ENCODE measurements around the gene FAM20C. TPM values are rescaled to one million over a fixed set of nuclear protein-coding genes. Genes with fewer than 3 reads are reported as not detected.

Gene FAM20C
- total RNA-seq, 1 experiment from 2014 or later = 14.8 TPM

GRCh38 chr7:274266-274665, 81.9 kb downstream of the FAM20C start:
- DNase-seq (ENCODE audit: low spot score) = no peak
- in situ Hi-C loops (cut with HindIII; ENCODE audit: low sequenced_read_pairs) = no loop called here

GRCh38 chr7:276230-276835, 84.0 kb downstream of the FAM20C start:
- in situ Hi-C loops (cut with HindIII; ENCODE audit: low sequenced_read_pairs) = no loop called here
- DNase-seq (ENCODE audit: low spot score) = no peak

DNA sequence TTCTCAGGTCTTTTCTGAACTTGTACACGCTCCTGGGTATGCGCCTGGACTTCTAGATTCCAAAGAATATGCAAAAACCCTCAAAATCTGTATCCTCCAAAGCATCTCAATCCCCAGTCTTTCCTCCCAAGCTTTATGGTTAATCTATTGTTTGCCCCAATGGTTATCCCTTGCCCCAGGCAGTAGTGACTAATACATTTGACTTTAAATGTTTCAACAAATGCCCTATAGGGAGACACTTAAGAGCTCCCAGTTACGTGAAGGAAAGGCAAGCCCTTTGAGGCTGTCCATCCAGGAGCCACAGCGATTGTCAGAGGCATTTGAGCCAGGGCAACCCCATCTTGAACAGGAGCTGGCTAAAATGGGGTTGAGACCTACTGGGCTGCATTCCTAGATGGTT, 84.9 kb downstream of the FAM20C start:
- DNase-seq (ENCODE audit: low spot score) = no peak
- in situ Hi-C loops (cut with HindIII; ENCODE audit: low sequenced_read_pairs) = no loop called here

DNA sequence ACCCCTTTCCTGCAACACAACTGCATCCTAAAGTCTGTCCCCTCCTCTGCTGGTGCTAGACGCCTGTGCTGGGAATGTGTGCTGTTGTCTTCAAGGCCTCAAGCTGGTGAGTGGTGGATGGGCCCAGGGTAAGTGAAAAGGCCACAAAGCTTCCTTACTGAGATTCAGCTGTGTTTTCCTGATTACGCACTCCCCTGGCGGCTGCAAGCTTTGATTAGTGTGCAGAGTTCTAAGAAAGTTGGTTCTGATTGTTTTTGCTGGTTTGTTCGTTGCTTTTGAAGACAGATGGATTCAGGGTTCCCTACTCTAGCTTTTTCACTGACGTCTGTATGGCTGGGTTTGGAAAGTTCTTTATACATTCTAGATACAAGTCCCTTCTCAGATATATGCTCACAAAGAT, 85.7 kb downstream of the FAM20C start:
- in situ Hi-C loops (cut with HindIII; ENCODE audit: low sequenced_read_pairs) = no loop called here
- DNase-seq (ENCODE audit: low spot score) = no peak

DNA sequence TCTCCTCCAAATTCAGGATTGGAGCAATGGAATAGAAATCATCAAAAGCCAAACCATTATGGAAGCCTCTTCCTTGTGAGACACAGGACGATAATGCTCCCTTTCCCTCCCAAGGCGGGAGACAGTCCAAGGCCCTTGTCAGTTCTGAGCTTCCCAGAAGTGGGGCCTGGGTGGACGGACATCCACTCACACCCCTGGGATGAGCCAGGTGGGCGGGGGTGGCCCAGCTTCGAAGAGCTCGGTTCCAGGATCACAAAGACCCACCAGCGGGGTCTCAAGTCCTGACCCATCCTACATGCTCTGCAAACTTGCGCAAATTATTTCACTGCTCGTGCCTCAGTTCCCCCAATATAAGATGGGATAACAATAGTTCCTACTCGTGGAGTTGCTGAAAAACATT, 87.5 kb downstream of the FAM20C start:
- in situ Hi-C loops (cut with HindIII; ENCODE audit: low sequenced_read_pairs) = no loop called here
- no peak for DNase-seq (ENCODE audit: low spot score)

- in situ Hi-C loops (cut with HindIII; ENCODE audit: low sequenced_read_pairs) = no loop called here
- no peak for DNase-seq (ENCODE audit: low spot score)
Observed at GRCh38 chr7:280461-280860, 88.1 kb downstream of the FAM20C start.

DNA sequence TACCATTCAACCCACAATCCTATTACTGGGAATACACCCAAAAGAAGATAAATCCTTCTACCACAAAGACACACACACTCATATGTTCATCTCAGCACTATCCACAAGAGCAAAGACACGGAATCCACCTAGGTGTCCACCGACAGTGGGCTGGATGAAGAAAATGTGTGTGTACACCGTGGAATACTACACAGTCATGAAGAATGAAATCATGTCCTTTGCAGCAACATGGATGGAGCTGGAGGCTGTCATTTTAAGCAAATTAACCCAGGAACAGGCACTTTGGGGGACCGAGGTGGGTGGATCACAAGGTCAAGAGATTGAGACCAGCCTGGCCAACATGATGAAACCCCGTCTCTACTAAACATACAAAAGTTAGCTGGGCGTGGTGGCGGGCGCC, 89.3 kb downstream of the FAM20C start:
- no peak for DNase-seq (ENCODE audit: low spot score)
- in situ Hi-C loops (cut with HindIII; ENCODE audit: low sequenced_read_pairs) = no loop called here

DNA sequence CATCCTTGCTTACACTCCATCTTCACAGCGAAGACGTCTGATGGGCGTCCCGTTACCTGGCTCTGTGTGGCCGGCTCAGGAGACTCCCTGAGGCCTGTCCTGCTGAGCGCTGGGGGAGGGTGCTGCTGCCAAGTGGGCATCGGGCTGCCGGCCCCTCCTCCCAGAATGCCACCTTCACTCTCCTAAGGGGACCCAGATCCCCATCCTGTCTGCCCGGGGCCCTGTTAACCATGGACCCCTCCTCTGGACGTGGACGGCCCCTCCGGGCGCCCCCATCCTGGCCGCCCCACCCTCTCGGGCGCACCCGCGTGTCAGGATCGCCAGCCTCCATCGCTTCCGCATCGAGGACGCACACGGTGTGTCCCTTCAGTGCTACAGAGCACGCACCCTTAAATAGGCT, 90.2 kb downstream of the FAM20C start:
- no peak for DNase-seq (ENCODE audit: low spot score)
- in situ Hi-C loops (cut with HindIII; ENCODE audit: low sequenced_read_pairs) = no loop called here

DNA sequence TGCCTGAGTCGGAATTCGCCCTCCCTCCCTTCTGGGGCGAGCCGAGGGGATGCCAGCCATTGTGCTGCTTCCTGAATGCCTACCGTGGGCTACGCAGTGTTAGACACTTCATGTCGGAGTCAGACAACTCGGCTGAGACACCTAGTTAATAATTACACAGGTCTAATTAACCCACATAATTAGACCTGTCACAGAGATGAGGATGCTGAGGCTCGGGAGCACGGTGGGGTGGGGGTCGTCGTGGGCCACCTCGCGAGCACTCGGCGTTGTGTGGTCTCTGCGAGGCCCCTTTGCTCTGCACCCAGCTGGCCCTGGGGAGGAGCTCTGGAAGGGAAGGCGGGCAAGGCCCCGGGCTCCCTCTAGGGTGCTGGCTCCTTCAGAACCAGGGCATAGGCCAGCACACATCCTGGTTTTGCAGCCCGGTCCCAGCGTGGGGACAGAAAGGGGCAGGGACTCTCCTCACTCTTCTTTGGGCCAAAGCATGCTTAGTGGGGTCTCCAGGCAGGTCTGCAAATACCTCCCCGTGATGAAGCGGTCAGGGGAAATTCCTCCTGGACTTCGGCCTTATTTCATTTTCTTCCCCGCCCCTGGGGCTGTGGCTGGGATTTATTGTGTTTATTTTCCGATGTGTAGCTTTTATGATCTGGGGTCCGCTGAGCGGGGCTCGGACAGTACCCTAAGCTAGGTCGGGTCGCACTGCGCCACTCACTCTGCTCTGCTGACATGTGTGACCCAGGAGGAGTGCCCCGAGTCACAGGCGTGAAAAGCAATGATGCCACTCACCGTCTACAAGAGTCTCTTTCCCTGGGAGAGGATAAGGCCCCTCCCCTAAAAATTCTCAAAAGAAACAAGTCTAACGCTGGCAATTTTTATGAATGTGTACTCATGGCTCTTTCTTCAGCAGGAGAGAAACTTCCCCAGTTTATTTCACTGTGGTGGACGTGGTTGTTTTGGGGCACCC, 92.7 kb downstream of the FAM20C start:
- no peak for DNase-seq (ENCODE audit: low spot score)
- in situ Hi-C loops (cut with HindIII; ENCODE audit: low sequenced_read_pairs) = no loop called here

DNA sequence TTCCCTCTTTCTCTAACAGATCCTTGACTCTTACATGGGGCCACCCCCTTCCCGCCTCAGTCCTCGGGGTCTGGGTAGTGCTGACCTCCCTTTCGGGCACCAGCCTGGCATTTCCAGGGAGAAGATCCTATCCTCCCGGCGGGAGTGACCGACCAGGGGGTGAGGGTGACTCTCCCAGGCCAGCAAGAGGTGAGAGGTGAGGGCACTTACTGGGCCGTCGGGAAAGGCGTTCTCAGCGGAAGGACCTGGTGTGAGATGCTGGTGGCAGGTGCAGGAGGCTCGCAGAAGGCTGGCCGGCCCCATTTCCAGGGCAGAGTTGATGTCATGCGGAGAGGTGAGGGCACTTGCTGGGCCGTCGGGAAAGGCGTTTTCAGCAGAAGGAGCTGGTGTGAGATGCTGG, 93.4 kb downstream of the FAM20C start:
- in situ Hi-C loops (cut with HindIII; ENCODE audit: low sequenced_read_pairs) = no loop called here
- DNase-seq (ENCODE audit: low spot score) = no peak

DNA sequence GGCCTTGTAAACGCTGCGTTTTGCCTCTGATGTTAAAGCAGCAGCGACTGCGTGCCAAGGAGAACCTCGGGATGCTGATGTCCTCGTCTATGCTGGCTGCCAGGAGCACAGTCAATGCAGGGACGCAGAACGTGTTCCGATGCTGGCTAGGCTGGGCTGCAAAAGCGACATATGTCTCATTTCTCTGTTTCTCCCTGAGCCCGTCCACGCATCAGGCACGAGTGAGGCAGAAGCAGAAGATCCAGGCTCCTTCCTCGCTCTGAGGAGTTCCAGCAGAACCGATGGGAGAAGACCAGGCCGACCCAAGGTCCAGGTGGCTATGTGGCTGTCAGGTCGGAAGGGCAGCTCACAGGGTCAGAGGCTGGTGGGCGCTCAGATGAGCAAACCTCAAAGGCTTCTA, 93.9 kb downstream of the FAM20C start:
- in situ Hi-C loops (cut with HindIII; ENCODE audit: low sequenced_read_pairs) = no loop called here
- no peak for DNase-seq (ENCODE audit: low spot score)

GRCh38 chr7:288671-289101, 96.3 kb downstream of the FAM20C start:
- in situ Hi-C loops (cut with HindIII; ENCODE audit: low sequenced_read_pairs) = no loop called here

GRCh38 chr7:289209-289755, 96.9 kb downstream of the FAM20C start:
- DNase-seq (ENCODE audit: low spot score) = no peak
- in situ Hi-C loops (cut with HindIII; ENCODE audit: low sequenced_read_pairs) = no loop called here

More at GRCh38 chr7:288671-289101, 96.3 kb downstream of the FAM20C start:
- no peak for DNase-seq (ENCODE audit: low spot score)

GRCh38 chr7:289756-290553, 97.6 kb downstream of the FAM20C start, which contains the start of gene FOXL3:
Gene FOXL3 (plus strand): TSS chr7:290170. CDS start chr7:290170, 0 bp downstream.
- no peak for DNase-seq (ENCODE audit: low spot score)
- in situ Hi-C loops (cut with HindIII; ENCODE audit: low sequenced_read_pairs) = no loop called here

DNA sequence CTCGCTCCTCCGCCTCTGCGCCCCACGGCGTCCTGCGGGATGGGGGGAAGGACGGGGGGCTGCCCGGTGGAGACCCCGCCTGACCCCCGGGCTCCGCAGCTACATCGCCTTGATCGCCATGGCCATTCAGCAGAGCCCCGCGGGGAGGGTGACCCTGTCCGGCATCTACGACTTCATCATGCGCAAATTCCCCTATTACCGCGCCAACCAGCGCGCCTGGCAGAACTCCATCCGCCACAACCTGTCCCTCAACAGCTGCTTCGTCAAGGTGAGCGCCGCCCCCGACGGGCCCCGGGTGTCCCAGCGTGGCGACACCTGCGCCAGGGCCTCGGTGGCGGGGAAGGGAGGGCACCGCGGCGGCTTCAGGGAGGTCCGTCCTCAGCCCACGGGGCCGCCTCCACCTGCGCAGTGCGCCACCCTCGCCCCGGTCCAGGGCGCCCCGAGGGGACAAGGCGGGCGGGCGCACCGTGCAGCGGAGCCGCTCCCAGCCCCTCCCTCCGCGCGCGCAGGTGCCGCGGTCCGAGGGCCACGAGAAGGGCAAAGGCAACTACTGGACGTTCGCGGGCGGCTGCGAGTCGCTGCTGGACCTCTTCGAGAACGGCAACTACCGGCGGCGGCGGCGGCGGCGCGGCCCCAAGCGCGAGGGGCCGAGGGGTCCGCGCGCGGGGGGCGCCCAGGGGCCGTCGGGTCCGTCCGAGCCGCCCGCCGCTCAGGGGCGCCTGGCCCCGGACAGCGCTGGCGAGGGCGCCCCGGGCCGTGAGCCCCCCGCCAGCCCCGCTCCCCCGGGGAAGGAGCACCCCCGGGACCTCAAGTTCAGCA, 98.4 kb downstream of the FAM20C start:
- in situ Hi-C loops (cut with HindIII; ENCODE audit: low sequenced_read_pairs) = no loop called here
- no peak for DNase-seq (ENCODE audit: low spot score)

- in situ Hi-C loops (cut with HindIII; ENCODE audit: low sequenced_read_pairs) = no loop called here
- DNase-seq (ENCODE audit: low spot score) = no peak
Observed at GRCh38 chr7:291373-292092, 99.2 kb downstream of the FAM20C start.

DNA sequence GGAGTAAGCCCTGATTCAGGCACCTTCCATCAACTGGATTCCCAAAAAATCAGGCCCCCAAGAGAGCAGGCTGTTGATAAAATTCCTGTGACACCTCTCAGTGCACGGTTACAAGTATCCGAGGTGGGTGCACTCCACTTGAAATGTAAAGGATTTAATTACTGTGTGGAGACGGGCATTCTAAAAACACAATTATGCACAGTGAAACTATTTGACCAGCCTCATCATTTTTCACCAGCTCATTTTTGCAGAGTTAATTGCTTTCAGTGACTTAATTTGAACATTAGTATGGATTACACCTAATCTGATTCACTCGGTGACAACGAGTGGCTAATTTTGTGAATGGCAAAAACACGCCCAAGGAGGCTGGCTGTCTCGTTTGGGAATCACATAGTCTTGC, 99.9 kb downstream of the FAM20C start:
- in situ Hi-C loops (cut with HindIII; ENCODE audit: low sequenced_read_pairs) = no loop called here
- no peak for DNase-seq (ENCODE audit: low spot score)

DNA sequence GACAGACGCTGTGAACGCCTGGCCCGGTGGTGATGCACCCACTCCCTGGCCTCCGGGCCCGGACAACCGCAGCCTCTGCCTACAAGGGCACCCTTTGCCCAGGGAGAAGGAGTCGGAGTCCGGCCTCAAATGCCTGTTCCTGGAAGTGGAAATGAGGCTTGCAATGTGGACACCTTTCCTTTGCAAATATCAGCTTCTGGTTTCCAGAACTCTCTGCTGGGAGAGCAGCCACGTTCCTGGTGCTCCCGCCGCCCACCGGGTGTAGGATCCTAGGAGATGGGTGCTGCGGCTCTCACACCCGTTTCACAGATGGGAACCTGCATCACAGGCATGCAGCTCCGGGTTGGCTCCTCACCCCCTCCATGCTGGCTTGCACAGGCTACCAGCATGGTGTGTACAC, 100.5 kb downstream of the FAM20C start:
- DNase-seq (ENCODE audit: low spot score) = no peak
- in situ Hi-C loops (cut with HindIII; ENCODE audit: low sequenced_read_pairs) = no loop called here
